GM19452 (cell line): ENCODE data around the gene OR51B4.
"Not testable (repeated sequence)": the region's sequence is repeated elsewhere in the genome, so short reads cannot be mapped to it uniquely, and the experiment has no call there.

Experiments
- ATAC-seq: cut with Tn5 transposase; IDR thresholded peaks from one replicate; pipeline ENCODE4 v1.9.1; 2021; ENCODE audit not compliant: unreplicated experiment

OR51B4 gene, protein sequence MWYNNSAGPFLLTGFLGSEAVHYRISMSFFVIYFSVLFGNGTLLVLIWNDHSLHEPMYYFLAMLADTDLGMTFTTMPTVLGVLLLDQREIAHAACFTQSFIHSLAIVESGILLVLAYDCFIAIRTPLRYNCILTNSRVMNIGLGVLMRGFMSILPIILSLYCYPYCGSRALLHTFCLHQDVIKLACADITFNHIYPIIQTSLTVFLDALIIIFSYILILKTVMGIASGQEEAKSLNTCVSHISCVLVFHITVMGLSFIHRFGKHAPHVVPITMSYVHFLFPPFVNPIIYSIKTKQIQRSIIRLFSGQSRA

DNA sequence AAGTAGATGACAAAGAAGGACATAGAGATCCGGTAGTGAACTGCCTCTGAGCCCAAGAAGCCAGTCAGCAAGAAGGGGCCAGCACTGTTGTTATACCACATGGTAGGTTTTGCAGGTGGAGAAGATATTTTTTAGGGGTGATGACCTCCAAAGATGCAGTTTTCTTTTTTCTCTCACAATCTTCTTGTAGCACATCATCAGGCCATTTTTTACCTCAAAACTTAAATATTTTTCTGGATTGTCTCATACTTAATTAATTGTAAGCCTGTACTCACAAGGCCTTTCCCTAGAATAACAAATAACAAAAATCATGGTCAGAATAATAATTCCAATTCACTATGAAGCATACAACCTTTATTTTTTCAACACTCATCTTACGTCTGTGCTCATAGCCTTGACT, at the start of gene OR51B4:
Gene OR51B4 (minus strand): TSS at position 101 of the 400 bp plus-strand sequence. CDS start 0 bp downstream, at position 101.
- no peak for ATAC-seq

DNA sequence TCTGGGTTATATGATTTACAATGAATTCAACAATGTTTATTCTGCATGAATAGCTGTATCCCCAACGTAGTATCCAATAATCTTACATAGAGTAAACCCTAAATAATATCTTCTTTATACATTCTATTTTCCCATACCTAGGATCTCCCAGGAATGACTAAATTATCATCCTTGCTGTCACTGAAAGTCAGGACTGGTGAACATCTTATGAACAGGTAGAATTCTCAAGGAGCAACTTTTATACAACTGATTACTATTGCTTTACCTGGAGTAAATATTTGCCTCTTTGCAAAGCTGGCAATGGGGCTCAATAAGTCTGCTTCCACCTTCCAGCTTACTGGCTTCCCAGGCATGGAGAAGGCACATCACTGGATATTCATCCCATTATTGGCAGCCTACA, 49.5 kb upstream of the OR51B4 start, which contains the start of gene OR51B6:
Gene OR51B6 (plus strand): TSS at position 301 of the 400 bp plus-strand sequence. CDS start 0 bp downstream, at position 301.
- no peak for ATAC-seq

- no peak for ATAC-seq
These were observed 47.8 kb upstream of the OR51B4 start for GRCh38 chr11:5349550-5349949.

DNA sequence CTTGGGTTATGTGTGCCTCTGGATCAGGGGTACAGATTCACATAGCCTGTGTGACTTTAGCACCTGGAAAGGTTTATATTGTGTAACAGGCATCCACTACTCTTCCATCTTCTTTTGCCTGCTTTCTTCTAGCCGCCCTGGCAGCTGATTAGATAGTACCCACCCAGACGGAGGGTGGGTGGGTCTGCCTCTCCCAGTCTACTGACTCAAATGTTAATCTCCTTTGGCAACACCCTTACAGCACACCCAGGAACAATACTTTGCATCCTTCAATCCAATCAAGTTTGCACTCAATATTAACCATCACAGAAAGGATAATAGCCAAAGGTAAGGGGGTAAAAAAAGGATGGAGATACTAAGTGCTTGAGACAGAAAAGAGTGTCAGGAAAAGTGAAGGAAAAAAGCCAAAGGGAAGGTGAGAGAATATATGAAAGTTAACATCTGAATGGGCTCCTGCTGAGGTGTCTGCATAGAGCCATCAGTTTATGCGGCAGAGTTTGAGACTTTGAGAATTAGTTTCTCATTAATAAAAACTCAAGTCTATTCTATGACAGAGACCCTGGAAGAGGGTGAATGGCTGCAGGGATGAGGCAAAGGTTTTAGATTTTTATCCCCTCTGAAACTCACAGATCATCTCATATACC, 46.9 kb upstream of the OR51B4 start:
- ATAC-seq = no peak

GRCh38 chr11:5345831-5346230, 44.1 kb upstream of the OR51B4 start:
- ATAC-seq = no peak

- ATAC-seq = no peak
These were observed 42.0 kb upstream of the OR51B4 start, which contains the start of gene OR51B5 for GRCh38 chr11:5343474-5344335. Gene OR51B5 (minus strand): TSS chr11:5343524. CDS start chr11:5343524, 0 bp downstream.

GRCh38 chr11:5339771-5340322, 38.1 kb upstream of the OR51B4 start:
- ATAC-seq = peak; percentile 88

GRCh38 chr11:5337253-5337652, 35.5 kb upstream of the OR51B4 start:
- ATAC-seq = not testable (repeated sequence)

DNA sequence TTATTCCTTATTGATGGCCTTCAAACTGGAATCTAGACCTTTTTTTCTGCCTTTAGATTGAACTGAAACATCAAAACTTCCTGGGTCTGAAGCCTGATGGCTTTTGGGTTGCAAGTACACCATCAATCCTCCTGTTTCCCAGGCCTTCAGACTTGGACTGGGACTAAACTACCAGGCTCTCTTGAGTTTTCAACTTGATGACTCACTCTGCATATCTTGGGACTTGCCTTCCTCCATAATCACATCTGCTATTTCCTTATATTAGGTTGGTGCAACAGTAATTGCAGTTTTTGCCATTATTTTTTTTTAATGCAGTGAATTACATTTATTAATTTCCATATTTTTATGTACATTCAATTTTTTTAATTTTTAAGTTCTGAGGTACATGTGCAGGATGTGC, 34.6 kb upstream of the OR51B4 start:
- ATAC-seq = no peak

GRCh38 chr11:5335170-5335569, 33.4 kb upstream of the OR51B4 start:
- no peak for ATAC-seq

DNA sequence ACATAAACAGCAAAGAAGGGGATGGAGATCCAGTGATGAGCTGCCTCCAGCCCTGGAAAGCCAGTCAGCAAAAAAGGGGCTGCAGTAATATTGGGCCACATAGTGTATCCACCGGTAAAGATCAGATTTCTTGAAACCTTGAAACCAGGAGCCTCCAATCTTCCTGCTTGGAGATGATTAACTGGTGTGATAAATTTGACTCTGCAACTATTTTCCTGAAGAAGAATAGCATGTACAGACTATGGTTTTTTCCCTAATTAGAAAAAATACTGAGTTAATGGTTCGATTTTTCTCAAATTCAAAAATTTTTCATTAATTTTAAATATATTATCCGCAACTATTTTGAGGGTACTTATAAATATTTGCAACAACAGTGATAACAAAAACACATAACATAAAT, 22.5 kb upstream of the OR51B4 start, which contains the start of gene OR51B2:
Gene OR51B2 (minus strand): TSS at position 101 of the 400 bp plus-strand sequence. CDS start 0 bp downstream, at position 101.
- ATAC-seq = no peak

- ATAC-seq = no peak
These were observed 15.5 kb upstream of the OR51B4 start for GRCh38 chr11:5317292-5317691.

GRCh38 chr11:5313326-5314023, 11.7 kb upstream of the OR51B4 start:
- not testable (repeated sequence) for ATAC-seq

- no peak for ATAC-seq
These were observed 8.7 kb upstream of the OR51B4 start for GRCh38 chr11:5310423-5310822.

GRCh38 chr11:5307256-5308019, 5.7 kb upstream of the OR51B4 start:
- no peak for ATAC-seq

GRCh38 chr11:5304046-5304445, 2.3 kb upstream of the OR51B4 start:
- ATAC-seq = no peak

- ATAC-seq = no peak
These were observed 1.9 kb upstream of the OR51B4 start for GRCh38 chr11:5303626-5304025.

DNA sequence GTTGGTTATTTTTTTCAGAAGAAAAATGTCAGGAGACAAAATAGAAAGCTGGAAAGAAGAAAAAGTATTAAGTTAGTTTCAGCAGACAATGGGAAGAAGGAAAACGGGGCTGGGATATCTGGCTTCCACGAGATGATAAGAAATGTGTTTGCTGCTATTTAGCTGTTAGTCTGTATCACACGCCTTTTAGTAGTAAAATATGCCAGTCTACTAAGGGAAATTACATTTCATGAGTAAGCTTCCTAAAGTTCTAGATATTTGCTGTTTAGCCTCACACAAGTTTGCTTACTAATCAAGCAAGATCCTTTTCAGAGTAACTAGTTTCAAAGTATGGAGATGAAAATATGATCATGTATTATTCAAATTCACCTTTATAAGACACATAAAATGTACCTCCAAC, 1.5 kb downstream of the OR51B4 start:
- ATAC-seq = no peak

DNA sequence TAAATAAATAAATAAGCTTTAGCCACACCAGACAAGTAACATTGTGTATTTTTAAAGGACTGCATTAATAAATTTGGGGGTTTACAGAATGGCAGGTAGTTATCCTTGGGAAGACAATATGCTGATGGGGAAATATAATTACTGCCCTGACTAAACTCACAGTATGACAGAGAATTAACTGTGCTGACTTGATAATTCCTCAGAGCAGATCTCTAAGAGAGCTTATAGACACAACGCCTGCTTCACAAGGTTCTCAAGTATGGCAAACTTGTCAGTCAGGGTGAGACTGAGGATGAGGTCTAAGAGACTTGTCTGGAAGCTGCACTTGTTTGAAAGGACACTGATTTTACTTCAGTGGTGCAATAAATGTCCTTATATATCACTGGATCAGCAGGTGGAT, 3.3 kb downstream of the OR51B4 start:
- no peak for ATAC-seq
